Mesenteric fat pad (tissue), 1 donor: ENCODE measurements around the gene RGS17. TPM values are rescaled to one million over a fixed set of nuclear protein-coding genes. Genes with fewer than 3 reads are reported as not detected.
"Not testable (repeated sequence)": the region's sequence is repeated elsewhere in the genome, so short reads cannot be mapped to it uniquely, and the experiment has no call there.

Experiments
- DNase-seq: peaks from one replicate; pipeline ENCODE4 v3.0.0-alpha.2; 2020; ENCODE audit warnings: low spot score
- long read RNA-seq: library from polyadenylated mRNA; unstranded; transcript quantifications from one replicate; pipeline ENCODE4 v2.0.0, GENCODE V29; 2020
- total RNA-seq: library from RNA; stranded (reverse); fragmentation: NEBNext Ultra II Directional; extraction: Animal tissue kit (Norgen Biotek cat#: 25700); gene quantifications from one replicate; pipeline ENCODE4 v1.2.1, GENCODE V29; 2021
- donor health status: DM: yes; HTN: yes; CAD: no.

RGS17 gene, protein sequence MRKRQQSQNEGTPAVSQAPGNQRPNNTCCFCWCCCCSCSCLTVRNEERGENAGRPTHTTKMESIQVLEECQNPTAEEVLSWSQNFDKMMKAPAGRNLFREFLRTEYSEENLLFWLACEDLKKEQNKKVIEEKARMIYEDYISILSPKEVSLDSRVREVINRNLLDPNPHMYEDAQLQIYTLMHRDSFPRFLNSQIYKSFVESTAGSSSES
- 4.6 TPM for total RNA-seq
- long read RNA-seq, full-length matches to known transcripts, result 14 of 19 reads
- long read RNA-seq, partial matches to known transcripts, result 1 of 19 reads
- long read RNA-seq, other reads (novel, unspliced or antisense), result 4 of 19 reads

DNA sequence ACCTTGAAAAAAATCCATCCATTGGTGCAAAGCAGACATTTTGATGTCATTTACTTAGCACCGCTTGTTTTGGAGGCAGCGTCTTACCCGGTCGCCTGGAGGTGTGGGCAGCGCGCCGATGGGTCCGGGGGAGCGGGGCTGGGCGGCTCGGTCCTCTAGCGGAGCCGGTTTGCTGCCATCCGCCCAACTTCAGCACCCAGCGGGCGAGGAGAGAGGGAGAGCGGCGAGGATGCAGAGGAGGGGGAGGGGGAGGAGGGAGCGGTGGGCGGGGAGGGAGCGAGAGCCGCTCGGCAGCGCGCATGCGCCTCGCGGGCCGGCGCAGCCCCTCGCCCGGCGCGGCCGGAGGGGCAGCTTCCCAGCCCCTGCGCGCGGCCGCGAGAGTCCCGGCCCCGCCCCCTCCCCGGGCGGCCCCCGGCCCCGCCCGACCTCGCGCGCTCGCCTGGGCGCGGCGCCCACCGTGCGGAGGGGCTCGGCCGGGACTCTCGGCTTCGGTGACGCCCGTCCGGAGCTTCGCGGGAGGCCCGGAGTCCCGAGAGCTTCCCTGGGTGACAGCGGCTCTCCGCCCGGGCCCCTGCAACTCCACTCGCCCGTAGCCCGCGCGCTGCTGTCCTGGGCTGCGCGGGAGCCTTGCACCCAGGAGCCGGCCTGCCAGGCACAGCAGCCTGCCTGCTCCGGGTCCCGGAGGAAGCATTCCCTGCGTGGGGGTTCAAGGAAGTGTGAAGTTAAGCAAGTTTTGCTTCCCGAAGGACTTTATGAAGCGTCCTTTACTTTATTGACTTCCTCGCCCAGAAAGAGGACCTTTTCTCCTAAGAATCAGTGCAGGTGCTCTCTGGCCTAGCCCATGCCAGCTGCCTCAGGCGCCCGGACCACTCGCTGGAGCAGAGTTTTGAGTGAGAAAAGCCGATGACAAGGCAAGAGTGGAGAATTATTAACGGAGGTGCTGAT, at the start of gene RGS17:
RGS17 (minus strand) TSS at position 246 of the 945 bp plus-strand sequence. CDS start 87,264 bp downstream, outside the sequence.
- no peak for DNase-seq

DNA sequence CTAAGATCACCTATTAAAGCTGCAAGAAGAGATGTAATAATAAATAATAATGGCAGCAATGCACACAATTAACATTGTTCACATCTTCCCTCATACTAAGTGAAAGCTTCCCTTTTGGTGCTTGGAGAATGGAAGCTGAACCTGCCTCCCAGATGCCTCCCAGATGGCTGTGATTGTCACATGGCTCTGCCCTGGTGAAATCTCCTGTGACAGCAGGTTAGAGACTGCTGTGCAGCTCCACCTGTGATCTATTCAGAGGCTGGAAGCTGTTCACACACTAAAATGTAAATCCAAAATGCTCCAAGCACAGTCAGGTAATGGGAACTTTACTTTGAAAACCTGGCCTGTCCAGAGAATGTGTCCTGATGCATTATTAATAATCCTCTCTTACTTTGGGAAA, 41.7 kb upstream of the RGS17 start:
- no peak for DNase-seq

DNA sequence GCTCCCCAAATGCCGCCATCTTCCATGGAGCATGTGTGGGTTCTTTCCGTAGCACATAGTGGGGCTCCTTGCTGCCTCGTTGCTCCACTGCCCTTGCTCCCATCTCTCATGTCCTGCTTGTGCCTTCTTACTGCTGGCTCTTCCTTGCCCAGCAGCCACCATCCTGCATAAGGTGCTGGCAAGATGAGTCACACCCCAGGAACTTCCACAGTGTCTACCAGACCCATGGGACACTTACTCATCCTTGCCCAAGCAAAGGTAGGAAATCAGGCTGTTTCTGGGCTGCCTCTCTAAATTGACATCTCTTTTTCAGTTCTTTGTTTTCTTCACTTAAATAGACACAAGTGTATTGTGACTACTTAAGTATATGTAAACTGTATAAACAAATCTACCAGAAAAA, 39.4 kb upstream of the RGS17 start:
- DNase-seq, result no peak

DNA sequence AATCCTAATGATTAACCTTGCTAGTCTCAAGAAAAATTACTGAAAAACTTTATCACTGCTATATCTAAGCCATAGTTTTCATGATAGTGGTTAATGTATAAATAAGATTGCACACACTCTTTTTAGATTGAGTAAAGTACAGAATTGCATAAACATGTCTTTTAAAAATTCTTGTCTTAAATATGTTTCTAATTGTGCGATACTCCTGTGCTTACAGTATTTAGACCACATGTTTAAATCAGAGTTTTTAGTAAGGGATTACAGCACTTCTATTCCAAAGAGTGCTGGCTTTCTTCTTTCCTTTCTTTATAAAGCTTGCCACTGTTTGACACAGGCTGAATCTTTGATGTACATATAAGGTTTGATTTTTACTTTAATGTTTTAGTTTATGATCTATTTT, 36.8 kb upstream of the RGS17 start:
- DNase-seq, result no peak

DNA sequence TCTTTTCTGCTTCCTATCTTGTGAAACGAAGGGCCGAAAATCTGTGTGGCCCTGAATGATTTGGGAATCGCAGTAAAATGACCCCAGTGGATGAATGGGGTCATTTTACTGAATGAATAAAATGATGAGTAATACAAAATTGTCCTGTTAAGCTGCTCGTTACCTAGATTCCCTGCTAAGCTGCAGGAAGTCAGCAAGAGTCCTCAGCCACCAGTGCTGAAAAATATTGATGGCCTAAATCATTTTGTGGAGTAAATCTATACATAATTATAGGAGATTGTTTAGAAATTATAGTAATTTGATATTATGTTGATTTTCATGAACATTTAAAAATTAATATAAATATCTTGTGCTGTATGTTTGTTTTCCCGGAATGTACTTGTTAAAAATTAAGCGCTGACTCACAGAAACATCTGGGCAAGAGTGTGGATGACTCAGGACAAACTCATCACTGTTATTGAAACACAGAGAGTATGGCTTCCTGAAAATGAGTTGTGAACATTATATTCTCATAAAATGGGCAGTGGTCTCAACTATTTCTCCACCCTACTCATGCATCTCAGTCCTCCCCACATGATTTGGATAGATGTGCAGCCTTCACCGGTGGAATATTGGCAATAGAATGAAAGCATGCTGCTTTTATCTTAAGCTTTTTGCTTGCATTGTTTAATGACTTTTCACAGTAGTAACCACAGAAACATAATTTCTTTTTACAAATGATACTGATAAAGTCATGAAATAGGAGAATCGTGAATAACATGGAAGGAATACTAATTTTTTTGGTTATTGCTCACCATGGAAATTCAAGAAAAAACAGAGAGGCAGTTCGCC, 36.2 kb upstream of the RGS17 start:
- DNase-seq, result no peak

DNA sequence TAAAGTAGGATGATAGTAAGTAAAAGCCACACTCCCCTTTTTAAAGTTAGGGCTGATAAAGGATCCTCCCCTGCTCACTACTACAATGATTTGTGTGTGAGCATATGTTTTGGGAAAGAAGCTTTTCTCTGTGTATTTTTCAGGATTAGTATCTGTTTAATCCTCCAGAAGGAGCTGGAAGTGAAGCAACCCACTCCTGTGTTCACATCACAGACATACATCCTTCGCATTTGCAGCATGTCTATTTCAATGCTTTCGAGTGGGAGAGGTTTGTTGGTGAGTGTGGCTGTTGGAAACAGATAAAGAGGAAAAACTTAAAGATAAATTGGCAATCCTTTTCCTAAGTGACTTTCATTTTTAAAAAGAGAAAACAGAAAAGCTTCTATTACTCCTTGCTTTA, 31.6 kb upstream of the RGS17 start:
- DNase-seq, result no peak

DNA sequence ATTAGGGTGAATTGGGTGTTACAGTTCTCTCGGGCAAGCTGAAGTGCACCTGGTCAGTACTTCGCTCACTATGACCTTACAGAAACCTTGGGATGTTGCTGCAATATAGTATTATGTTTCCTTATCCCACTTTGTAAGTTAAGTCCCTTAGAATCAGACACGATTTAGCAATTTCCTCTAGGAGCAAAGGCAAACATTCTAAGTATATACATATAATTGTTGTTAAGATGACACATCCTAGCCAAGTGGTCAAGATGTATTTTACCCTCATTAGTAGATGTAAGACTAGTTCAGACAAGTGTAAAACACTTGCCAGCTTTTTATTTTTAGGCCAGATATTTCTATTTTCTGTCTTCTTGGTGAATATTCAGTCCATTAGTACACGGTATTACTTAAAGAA, 31.1 kb upstream of the RGS17 start:
- DNase-seq, result no peak

DNA sequence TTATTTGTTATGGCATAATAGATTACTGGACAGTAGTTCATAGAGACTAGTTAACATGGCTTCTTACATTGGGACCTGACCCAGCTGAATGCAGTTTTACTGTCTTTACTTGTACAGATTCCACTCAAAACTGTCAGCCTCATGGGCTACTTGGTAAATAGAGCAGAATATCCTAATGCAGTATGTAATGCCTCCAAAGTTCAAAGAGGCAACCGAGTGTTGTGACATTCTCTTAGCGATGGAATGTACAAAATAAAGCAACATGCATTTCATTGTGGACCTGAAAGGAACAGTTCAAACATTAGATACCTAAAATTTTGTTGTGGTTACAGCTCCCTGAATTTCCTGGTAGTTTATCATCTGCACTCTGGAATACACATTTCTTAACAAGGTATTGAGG, 29.1 kb upstream of the RGS17 start:
- no peak for DNase-seq

DNA sequence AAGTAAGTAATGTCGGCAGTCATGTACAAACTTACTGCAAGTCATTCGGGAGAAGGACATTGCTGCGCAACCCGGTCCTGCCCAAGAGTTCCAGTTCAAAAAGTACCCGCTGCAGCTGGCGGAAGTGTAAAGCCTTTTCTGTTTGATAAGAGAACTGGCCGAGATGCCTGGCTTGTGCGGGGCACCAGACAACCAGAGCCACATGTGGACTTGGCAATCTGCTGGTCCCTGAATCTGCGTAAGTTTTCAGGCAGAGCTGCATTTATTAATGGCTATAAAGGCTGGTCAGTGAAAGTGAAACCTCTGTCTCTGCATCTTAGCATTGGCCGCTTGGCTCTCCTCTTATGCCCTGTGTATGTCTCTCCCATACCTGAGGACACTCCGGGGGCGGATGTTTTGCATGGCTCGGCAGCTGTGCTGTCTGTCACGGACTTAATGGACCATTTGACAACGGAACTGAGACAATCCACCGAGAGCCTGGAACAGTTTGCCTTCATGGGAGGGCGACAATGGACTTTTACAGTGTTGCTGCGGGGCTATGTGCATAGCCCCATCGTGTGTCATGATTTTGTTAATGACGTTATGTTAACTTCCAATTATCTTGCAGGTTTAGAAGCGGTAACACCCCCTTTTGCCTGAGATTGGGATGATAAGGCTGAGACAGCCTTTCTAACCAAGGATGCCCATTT, 19.8 kb upstream of the RGS17 start:
- no peak for DNase-seq

DNA sequence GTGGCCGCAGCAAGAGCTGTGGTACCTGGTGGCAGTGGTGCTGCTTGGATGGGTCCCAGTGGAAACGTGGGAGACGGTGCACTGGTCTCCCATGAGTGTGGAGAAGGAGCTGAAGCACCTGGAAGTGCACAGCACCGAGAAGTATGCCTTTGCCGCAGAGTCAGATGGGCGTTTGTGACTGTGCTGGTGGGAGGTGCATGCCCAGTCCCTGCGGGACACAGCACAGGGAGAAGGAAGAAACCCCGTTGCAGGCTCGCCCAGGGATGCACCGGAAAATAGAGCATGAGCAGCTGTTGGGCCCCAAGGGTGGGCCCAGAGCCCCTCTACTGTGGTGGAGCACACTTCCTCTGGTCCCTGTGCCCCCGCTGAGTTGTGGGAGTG, 19.3 kb upstream of the RGS17 start:
- no peak for DNase-seq

DNA sequence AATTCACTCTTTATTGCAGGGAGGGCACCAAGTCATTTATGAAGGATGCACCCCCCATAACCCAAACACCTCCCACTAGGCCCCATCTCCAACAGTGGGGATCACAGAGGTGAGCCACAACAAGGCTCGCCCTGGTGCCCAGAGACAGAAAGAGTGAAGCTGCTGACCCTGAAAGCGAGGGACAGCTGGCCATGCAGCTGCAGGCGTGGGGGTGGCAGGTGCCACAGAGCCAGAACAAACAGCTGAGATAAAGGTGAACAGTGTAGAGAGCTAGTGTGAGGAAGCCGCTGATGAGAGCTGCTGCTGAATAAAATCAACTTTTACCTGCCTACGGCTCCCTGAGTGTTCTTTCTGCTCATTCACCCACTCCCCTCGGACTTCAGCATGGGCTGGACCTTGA, 18.8 kb upstream of the RGS17 start:
- DNase-seq, result no peak

DNA sequence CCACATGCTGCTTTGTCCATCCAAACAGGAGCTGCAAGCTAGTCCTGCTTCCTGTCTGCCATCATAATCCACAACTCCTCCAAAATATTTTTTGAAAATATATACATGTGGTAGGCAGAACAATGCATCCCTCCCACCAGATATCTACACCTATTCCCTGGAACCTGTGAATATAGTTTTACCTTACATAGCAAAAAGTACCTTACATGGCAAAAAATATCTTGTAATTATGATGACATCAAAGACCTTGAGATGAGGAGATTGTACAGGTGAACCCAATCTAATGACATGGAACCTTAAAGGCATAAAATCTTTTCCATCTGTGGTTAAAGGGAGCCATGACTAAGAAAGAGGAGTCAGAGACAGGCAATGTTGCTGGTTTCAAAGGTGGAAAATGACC, 15.3 kb upstream of the RGS17 start:
- no peak for DNase-seq

DNA sequence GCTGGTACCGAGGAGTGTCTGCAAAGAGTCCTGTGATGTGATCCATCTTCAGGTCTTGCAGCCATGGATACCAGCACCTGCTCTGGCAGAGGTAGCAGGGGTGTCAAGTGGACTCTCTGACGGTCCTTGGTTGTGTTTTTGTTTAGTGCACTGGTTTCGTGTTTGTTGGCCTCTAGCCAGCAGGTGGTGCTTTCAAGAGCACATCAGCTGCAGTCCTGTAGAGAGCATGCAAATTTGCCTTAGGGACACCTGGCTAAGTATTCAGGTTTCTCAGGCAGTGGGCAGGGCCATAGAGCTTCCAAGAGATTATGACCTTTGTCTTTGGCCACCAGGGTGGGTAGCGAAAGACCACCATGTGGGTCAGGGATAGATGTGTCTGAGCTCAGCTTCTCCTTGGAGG, 14.5 kb upstream of the RGS17 start:
- no peak for DNase-seq

DNA sequence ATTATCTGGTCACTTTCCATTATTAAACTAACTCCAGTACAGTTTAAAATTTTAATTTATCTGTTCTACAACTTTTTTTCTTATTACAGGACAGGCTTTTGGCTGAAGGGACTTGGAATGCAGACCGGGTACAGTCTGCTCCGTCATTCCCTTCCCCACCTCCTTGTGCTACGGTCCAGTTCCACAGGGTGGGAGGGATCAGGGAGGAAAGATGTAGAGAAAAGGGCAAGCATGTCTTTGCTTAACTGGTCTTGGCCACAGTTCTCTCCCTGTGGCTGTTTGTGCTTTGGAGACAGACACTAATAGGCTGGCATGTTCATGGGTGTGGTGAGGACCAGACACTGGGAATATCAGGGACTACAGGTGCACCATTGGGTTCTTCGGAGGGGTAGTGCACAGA, 12.1 kb upstream of the RGS17 start:
- DNase-seq, result no peak

DNA sequence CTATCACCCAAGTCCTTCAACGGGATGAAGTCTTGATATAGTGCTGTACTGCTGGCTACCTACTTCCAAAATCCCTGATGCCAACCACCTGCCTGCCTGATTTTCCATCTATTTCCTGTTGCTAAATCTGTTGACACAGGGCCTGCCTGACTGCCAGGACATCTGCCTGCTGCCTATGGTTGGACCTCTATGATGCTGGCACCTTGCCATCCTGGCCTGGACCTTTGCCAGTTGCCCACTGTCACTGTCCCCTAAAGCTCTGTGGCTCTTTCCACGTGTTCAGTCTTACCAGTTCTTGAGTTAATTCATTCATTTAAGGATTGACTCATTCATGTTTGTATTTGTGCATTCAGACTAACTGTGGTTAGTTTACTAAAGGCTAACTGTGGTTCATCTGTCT, 9.2 kb upstream of the RGS17 start:
- no peak for DNase-seq

DNA sequence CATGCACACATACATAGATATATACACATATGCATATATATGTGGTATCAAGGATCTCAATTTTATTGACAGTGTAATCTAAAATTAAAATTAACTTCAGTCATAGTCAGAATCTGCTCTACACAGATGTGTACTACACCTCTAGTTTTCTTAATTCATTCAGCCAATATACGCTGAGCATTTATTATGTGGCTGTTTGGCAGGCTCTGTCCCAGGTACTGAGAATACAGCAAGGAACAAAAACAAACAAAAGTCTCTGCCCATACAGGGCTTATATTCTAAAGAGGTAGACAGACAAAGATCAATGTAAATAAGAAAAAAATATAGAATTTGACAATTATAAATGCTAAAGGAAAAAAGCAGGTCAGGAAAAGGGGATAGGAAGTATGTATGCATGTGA, 7.8 kb upstream of the RGS17 start:
- no peak for DNase-seq

DNA sequence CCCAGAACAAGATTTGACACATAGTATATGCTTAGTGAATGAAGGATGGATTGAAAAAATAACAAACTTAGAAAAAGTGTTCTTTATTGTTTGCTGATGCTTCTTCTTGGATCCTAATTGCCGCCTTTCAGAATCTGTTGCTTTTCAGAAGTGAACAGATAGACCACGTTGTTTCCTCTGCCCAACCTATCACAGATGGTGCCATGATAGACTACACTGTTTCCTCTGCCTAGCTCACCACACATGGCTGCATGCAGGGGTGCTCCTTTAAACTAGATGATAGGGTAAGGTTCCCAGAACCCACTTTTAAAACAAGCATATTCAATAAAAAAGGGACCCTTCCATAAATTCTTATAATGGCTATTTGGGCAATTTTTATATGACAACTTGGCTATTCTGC, 4.6 kb upstream of the RGS17 start:
- DNase-seq, result no peak

DNA sequence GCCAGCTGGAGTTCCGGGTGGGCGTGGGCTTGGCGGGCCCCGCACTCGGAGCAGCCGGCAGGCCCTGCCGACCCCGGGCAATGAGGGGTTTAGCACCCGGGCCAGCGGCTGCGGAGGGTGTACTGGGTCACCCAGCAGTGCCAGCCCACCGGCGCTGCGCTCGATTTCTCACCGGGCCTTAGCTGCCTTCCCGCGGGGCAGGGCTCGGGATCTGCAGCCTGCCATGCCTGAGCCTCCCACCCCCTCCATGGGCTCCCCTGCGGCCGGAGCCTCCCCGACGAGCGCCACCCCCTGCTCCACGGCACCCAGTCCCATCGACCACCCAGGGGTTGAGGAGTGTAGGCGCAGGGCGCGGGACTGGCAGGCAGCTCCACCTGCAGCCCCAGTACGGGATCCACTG, 2.6 kb upstream of the RGS17 start:
- DNase-seq, result not testable (repeated sequence)

DNA sequence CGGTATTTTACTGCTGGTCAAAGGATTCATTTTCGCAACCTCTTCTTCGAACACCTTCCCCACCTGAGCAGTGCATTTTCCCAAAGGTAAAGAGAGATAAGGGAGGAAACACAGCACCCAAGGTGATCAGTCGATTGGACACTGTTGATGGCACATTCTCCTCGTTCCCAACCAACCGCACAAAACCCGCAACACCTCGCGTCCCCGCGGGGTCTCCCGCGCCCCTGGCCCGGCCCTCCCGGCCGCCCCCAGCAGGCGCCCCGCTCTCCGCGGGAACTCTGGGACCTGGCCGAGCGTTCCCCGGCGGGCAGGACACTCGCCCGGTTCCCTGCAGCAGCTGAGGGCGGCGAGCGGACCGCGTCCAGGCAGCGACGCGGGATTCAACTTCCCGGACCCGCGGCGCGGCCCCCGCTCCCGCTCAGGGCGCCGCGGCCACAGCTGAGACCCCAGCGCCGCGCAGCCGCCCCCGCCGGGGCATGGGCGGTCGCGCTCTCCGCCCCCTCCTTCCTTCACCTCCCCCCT, 506 bp downstream of the RGS17 start:
- DNase-seq, result no peak

DNA sequence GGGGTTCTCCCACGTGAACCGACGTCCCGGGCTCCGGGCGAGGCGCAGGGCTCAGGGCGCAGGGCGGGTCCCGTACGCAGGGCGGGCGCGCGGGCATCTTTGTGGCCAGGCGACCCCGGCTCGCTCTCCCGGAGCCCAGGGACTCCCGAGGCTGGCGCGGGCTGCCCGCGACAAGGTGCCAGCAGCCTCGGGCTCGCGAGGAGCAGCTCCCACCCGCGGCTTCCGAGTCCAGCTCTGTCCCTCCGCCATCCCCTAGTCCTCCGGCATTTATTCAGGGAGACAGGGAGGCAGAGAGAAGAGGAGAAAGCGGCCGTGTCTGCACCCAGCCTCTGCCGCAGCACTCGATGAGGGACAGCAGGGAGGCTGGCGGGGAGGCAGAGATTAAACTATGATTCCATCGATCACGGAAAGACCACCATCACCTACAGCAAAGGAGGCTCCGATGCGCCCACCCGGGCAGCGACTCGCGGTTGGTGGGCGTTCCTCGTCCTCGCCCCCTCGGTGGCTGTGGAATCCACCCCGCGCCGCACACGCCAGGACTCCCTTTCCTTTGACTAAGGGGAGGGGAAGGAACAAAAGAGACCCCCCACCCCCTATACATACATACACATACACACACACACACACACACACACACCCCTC, 1.1 kb downstream of the RGS17 start:
- no peak for DNase-seq
